GM15510 (cell line): ENCODE data around the gene RIN3.

Experiments used
- POLR2A ChIP-seq: IDR thresholded peaks from 3 replicates; pipeline ENCODE4 v1.6.1; 2011; ENCODE audit warnings: borderline replicate concordance; ENCODE audit not compliant: insufficient read length; ENCODE audit errors: extremely low read depth

The RIN3 gene

DNA sequence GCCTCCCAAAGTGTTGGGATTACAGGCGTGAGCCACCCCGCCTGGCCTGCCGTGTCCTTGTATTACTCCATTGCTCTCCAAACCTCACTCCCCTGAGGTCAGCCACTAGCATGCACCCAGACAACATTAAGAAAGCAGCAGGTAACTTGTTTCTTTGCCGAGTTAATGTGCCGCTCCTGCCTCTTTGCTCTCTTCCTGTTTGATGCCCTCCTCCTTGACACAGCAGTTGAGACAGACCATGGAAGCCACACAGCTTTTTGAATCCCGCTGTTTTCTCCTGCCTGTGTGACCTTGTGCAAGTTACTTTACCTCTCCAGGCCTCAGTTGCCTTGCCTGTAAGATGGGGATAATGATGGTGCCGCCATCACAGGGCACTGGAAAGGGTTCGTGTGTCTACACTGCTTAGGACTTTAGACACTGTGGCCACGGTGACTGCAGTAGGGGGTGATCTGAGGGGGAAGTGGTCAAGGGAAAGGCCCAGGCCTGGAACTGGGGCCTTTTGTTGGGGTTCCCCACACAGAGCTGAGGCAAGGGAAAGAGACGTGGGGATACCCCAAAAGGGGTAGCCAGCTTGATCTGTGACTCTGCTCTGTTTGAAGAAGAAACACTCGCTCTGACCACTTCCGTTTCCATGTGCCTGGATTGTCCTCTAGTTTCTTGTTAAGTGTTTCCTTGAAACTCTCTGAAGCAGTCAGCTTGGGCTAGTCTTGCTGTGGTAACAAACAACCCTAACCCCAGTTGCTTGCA, 69.3 kb downstream of the RIN3 start:
- TF ChIP-seq POLR2A, result no peak

DNA sequence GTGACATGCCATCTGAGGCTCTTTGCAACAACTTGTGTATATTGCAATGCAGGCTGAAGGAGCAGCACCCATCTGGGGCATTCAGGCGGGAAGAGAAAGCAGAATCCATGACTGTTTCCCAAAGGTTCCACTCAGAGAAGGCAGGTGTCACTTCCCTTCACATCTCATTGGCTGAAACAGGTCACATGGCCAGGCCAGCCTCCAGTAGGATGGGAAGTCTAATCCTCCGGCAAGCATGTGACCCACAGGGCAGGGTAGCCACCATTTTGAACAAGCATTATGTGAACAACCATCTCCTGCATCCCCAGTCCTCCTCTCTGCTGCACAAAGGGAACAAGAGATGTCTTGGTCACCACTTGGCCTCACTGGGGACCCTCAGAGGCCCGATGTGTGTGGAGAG, 70.6 kb downstream of the RIN3 start:
- no peak for TF ChIP-seq POLR2A

DNA sequence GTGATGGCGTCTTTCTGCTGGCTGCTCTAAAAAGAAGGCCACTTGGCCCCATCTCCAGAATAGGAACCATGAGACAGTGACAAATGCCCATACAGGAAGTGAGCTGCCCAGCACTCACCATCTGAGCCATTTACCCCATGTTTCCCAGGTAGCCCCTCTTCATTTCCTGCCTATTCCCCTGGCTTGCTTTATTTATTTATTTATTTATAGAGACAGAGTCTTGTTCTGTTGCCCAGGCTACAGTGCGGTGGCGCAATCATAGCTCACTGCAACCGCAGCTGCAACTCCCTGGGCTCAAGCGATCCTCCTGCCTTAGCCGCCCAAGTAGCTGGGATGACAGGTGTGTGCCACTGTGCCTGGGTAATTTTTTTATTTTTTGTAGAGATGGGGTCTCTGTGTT, 71.2 kb downstream of the RIN3 start:
- no peak for TF ChIP-seq POLR2A

DNA sequence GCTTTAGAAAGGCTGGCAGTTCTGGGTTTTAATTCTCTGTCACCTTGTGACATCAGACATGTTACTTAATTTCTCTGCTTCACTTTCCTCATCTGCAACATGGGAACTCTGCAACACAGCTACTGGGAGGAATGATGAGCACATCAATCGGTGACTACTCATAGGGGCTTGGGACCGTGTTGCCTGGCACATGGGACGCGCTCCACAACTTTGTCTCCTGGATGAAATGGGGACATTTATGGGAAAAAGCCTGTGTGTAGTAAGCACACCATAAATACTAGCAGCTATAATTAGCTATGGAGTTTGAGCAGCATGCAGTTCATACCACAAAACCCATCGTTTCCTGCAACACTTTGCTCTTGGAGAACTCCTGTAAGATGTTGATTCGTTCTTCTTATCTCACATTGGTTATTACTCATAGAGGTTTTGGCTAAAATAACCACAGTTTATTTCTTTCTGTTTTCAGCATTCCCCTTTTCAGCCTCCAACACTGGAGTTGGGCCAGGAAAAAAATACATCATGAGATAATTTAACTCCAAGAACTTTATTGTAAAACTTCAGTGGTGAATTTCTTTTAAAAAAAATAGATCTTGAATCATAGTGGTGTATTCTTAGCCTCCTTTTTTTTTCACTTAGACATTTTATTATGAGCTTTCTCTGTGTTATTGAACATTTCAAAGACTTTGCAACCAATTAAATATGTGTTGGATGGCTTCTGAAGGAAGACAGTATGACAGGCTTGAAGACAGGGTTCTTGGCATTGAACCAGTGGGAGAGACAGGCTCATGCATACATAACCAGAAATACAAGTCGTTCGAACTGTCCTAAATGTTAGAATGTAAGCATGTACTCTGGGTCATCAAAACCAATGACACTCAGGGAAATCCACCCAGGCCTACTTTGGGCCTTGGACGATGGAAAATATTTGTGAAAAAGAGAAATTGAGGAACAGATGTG, 72.7 kb downstream of the RIN3 start:
- TF ChIP-seq POLR2A, result no peak

DNA sequence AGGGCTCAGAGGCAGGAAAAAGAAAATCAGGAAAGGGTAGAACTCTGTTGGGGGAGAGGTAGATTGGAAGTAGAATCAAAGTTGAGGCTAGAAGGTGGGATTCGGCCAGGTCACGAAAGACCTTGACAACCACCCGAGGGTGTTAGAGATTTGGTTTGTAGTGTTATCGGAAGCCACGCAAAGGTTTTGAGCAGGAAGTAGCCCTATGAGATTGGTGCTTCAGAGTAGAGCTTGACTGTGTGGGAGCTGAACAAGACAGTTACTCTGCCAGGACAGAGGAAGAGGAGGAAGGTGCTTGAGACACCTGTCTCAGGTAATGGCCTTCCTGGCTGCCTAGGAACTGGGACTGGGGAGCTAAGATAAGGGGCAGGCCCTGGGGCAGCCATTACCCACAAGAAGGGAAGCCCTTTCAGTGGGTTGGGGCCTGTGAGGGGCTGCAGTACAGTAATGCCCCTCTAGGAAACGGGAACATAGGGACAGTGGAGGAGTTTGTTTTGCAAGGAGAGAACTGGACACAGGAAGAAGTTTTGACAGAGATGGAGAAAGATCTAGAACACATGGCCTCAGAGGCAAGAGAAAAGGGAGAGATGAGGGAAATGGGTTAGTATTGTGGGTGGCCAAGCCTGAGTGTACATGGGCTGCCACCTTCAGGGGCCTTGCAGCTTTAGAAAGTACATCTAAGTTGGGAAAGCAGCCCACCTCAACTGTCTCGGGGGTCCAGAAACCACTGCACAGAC, 73.5 kb downstream of the RIN3 start:
- no peak for TF ChIP-seq POLR2A

DNA sequence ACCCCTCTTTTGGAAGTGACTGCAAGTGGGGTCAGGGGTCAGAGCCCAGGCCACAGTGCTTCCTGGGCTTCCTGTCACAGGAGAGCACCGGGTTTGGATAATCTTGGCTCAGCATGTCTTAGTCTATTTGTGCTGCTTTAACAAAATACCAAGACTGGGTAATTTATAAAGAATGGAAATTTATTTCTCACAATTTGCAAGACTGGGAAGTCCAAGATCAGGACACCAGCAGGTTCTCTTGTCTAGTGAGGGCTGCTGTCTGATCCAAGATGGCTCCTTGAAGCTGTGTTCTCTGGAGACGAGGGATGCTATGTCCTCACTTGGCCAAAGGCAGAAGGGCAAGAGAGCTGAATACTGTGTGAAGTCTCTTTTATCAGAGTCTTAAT, 74.1 kb downstream of the RIN3 start:
- no peak for TF ChIP-seq POLR2A

DNA sequence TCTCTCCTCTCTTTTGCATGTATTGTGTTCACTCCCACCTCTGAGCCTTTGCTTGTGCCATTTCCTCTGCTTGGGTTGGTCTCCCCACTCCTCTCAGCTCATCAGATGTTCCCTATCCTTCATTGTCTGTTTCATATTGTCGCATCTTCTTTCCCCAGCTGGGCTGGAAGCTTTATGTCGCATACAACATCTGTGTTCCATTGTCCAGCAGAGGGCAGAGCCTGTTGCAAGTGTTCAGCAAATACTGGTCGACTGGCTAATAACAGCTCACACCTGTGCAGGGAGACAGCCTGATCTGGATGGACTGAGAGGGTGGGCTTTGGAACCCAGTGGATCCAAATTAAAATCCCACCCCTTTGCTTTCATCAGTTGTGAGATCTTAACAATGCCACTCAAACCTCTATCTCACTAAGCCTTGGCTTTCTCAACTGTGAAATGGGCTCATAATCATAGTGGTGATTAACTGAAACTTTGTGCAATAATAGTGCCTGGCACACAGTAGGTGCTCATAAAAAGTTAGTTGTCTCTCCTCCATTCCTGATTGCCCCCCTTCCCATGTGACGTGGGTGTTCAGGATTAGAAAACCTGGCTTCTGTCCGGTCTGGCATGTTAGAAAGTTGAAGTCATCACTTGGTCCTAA, 75.8 kb downstream of the RIN3 start:
- no peak for TF ChIP-seq POLR2A

DNA sequence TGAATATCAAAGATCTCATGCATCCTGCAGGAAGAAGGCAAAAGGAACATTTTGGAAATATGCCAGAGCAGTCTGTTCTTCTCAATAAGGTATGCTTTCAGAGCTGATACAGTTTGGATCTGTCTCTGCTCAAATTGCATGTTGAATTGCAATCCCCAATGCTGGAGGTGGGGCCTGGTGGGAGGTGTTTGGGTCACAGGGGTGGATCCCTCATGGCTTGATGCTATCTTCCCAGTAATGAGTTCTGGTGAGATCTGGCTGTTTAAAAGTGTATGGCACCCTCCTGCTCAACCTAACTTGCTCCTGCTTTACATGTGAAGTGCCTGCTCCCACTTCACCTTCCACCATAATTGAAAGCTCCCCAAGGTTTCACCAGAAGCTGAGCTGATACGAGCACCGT, 76.6 kb downstream of the RIN3 start:
- no peak for TF ChIP-seq POLR2A

DNA sequence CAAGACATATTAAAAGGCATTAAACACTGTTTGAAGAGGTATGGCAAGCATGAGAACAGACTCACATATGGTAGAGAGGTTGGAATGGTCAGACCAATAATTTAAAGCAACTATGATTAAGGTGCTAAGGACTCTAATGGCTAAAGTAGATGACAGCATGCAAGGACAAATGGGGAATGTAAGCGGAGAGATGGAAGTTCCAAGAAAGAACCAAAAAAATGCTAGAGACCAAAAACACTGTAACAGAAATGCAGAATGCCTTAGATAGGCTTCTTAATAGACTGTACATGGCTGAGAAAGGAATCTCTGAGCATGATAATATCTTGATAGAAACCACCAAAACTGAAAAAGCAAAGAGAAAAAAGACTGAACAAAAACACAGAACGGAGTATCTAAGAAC, 77.4 kb downstream of the RIN3 start:
- TF ChIP-seq POLR2A, result no peak

DNA sequence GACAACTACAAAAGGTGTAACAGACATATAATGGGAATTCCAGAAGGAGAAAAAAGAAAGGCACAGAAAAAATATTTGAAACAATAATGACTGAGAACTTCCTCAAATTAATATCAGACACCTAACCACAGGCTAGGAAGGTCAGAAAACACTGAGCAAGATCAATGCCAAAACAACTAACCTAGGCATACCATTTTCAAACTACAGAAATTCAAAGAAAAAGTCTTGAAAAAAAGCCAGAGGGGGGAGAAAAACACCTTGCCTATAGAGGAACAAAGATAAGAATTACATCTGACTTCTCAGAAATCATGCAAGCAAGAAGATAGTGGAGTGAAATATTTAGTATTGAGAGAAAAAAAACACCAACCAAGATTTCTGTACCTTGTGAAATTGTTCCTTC, 77.8 kb downstream of the RIN3 start:
- TF ChIP-seq POLR2A, result no peak

DNA sequence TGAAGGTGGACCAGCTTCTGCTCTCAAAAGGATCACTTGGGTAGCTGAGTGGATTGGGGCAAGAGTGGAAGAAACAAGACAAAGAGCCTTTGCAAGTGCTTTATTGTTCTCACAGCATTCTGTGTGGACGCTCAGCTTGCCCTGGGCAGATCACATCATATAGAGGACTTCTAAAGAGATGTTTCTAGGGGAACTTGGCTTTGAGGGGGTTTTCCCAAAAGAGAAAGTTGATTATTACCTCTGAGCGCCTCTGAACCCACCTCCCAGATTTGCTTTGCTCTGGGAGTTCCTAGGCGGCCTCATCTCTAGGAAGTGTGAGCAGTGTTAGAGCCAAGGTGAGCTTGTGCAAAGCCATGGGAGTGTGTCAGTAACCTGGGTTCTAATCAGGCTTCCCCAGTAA, 81.7 kb downstream of the RIN3 start:
- TF ChIP-seq POLR2A, result no peak

DNA sequence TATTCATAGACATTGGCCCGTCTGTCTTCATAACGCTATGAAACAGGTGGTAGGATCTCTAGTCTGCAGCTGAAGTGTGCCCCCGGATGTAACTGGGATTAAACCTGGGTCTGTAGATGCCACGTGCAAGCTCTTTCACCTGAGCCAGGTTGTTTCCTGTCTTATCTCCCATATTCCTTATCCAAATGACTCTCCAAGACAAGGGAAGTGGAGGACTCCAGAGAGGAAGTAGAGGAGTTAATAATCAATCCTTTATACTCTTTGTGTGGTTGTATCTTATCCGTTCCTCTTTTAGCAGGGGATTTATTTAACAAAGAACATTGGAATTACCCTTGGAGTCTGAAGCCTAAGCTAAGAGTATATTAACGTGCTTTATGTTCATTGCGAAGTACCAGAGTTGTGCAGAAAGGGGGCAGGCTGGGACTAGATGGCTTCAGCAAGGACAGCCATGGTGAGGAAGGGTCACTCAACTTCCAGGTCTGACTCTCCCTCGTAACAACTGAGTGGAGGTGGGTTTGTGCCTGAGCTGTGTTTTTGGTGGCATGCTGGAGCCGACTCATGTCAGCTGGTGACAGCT, 82.8 kb downstream of the RIN3 start:
- no peak for TF ChIP-seq POLR2A

DNA sequence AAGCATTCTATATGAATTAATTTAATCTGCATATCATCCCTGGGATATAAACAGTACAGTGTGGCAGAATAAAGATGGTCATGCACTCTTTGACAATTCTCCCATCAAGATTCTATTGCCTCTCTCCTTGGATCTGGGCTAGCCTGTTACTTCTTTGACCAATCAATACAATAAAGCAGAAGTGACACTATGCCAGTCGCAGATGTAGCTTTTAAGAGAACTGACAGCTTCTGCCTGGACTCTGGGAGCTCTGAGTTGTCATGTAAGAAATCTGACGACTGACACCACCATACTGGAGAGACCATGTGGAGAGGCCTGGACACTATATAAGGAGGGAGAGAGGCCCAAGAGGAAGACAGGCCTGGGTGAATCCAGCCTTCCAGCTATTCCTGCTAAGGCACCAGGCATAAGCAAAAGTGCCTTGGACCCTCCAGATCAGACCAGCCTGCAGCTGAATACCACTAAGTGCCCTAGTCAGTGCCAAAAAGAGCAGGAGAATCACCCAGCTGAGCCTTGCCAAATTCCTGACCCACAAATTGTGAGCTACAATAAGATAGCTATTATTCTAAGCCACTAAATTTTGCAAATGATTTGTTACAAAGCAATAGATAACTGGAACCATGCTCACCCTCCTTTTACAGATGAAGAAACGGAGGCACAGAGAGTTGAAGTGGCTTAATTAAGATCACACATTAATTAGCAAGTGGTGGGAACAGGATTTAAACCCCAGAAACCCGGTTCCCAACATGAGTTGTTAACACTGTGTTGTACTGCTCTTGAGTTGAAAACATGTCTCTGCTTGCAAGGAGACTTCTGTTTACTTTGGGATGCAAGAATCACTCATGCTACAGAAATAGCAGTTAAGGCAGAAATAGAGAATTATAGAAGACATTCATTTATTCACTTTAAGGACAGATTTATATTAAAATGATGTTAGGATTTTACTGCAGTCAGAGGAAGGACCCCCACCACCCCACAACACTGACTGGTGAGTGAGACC, 84.6 kb downstream of the RIN3 start:
- TF ChIP-seq POLR2A, result no peak

DNA sequence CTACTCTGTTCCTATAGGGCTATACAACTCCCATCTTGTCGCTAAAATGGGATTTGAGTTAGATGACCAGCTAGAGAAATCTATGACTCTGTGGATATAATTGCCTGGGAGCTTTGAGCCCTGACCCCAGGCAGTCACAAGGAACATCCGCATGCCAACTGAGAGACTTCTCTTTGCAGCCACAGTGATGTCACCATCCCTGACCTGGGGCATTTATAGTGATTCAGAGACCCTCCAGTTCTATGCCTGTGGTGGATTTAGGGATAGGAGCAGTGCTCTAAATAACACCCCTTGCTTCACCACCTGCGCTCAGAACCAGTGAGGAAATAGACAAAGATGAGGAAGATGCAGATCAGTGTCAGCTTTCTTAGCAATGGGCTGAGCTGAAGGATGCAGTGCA, 86.2 kb downstream of the RIN3 start:
- no peak for TF ChIP-seq POLR2A
